ENCODE data around the gene PCBD2. TPM values are rescaled to one million over a fixed set of nuclear protein-coding genes. Genes with fewer than 3 reads are reported as not detected.

The PCBD2 gene
- total and polyA plus RNA-seq, 2 of the 8 experiments (the other 6 are each of a cell fraction or from before 2014, with no cell fraction given): 4.8 to 10.3 TPM

- Histone ChIP-seq H3K4me3 (ENCODE audit: extremely low read depth in 1 of 4, insufficient read depth in 2 of 4, low read depth in 3 of 4, low read length in 4 of 4) (no peak overlapping the region), H3K4me1 (replicated peaks in 1 of 4; ENCODE audit: control insufficient read depth in 3 of 4, insufficient read depth in 4 of 4, low read length in 3 of 4) (no peaks in the 10 kb centered on the region), H3K23me2 (ENCODE audit: low read depth, low read length) (no peaks in the 10 kb centered on the region), H2BK20ac (ENCODE audit: low read length) (no peak overlapping the region), H4K5ac (ENCODE audit: insufficient read length, low read depth, low read length) (no peak overlapping the region), H2BK120ac (replicated peaks; ENCODE audit: low read depth, low read length) (no peak overlapping the region), H4K20me1 (replicated peaks in 1 of 2; ENCODE audit: control insufficient read depth in 1 of 2, insufficient read depth in 2 of 2, low read length in 2 of 2) (no peaks in the 10 kb centered on the region), H3K9ac (replicated peaks in 1 of 4; ENCODE audit: extremely low read depth in 1 of 4, low read depth in 3 of 4, low read length in 3 of 4) (no peak overlapping the region), H2AK5ac (ENCODE audit: low read depth, low read length) (no peak overlapping the region), H2AFZ (ENCODE audit: low read length) (no peak overlapping the region), H4K8ac (ENCODE audit: extremely low read depth, insufficient read depth, low read length) (no peak overlapping the region), H3K4me2 (ENCODE audit: insufficient read depth in 1 of 2, low read depth in 2 of 2, low read length in 2 of 2) (no peak overlapping the region), H2BK12ac (ENCODE audit: low read depth, low read length) (no peak overlapping the region), H3K18ac (ENCODE audit: extremely low read depth, low read length) (no peak overlapping the region), H3K4ac (replicated peaks; ENCODE audit: insufficient read length, low read depth, low read length) (no peak overlapping the region), H3K79me2 (ENCODE audit: control insufficient read depth in 1 of 2, insufficient read depth in 2 of 2, low read length in 2 of 2) (no peaks in the 10 kb centered on the region), H3K23ac (ENCODE audit: insufficient read length) (no peak overlapping the region), H2BK15ac (ENCODE audit: low read length) (no peak overlapping the region), H3K79me1 (ENCODE audit: low read depth, low read length) (no peaks in the 10 kb centered on the region), H3K36me3 (ENCODE audit: control insufficient read depth in 2 of 4, insufficient read depth in 4 of 4, low read length in 3 of 4) (no peaks in the 10 kb centered on the region), H3K27me3 (replicated peaks in 1 of 4; ENCODE audit: control insufficient read depth in 3 of 4, extremely low read depth in 1 of 4, insufficient read depth in 3 of 4, low read length in 3 of 4) (no peaks in the 10 kb centered on the region), H3K56ac (replicated peaks; ENCODE audit: insufficient read length, low read depth, low read length) (no peak overlapping the region), H3K14ac (ENCODE audit: insufficient read length) (no peak overlapping the region), H3K27ac (ENCODE audit: low read depth, low read length) (no peak overlapping the region), H2BK5ac (ENCODE audit: low read depth, low read length) (no peak overlapping the region), H4K91ac (replicated peaks; ENCODE audit: insufficient read length, low read length) (no peak overlapping the region), H3K9me3 (ENCODE audit: insufficient read depth in 2 of 2, low read depth in 1 of 2, low read length in 1 of 2) (peaks cover 17 to 19% of the 10 kb centered on the region in 2 experiments)
- DNase-seq (ENCODE audit: low read depth in 1 of 2, low spot score in 2 of 2) (no peak), FAIRE-seq (no peak)
- WGBS, 2 experiments (ENCODE audit: extremely low coverage in 1 of 2, insufficient coverage in 1 of 2, insufficient read length in 1 of 2, insufficient replicate concordance in 2 of 2, low coverage in 1 of 2, low lambda C conversion rate in 2 of 2, missing lambda C conversion rate in 1 of 2): 78% methylated on average over 1 of the region's 1 CpG; no CpG with 5 or more reads in 1 of the 2 experiments
- ChIA-PET POLR2A (ENCODE audit: partially characterized antibody) (no interaction called here), CTCF (ENCODE audit: partially characterized antibody) (no interaction called here)
- TF ChIP-seq PHF8 (conservative IDR thresholded peaks at IDR 0.05; ENCODE audit: low read depth, low read length) (no peak), GABPA (IDR thresholded peaks at IDR 0.05; ENCODE audit: borderline replicate concordance, insufficient read depth, low read length) (no peak), YY1 (IDR thresholded peaks at IDR 0.05; ENCODE audit: low read depth, low read length) (no peak), MAX (IDR thresholded peaks at IDR 0.05) (no peak), RFX5 (IDR thresholded peaks at IDR 0.05; ENCODE audit: borderline replicate concordance, low read depth, low read length) (no peak), SP4 (IDR thresholded peaks at IDR 0.05; ENCODE audit: low read length) (no peak), KDM1A (IDR thresholded peaks at IDR 0.05; ENCODE audit: borderline replicate concordance, low read length) (no peak), SIN3A (conservative IDR thresholded peaks at IDR 0.05 in 1 of 2, IDR thresholded peaks at IDR 0.05 in 1 of 2; ENCODE audit: low read depth in 1 of 2, low read length in 2 of 2) (no peak), ATF3 (IDR thresholded peaks at IDR 0.05; ENCODE audit: insufficient read depth, low read depth, low read length) (no peak), SRF (IDR thresholded peaks at IDR 0.05; ENCODE audit: low read depth, low read length) (no peak)
Observed at GRCh38 chr5:134982230-134982629, 77.3 kb downstream of the PCBD2 start.
